ENCODE measurements around the gene TUBD1.
"Not testable (repeated sequence)": the region's sequence is repeated elsewhere in the genome, so short reads cannot be mapped to it uniquely, and the experiment has no call there.

The TUBD1 gene

DNA sequence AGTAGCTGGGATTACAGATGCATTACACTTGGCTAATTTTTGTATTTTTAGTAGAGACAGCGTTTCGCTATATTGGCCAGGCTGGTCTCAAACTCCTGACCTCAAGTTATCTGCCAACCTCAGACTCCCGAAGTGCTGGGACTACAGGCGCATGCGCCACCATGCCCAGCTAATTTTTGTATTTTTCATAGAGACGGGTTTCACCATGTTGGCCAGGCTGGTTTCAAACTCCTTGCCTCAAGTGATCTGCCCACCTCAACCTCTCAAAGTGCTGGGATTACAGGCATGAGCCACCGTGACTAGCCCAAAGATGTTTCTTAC, 39.9 kb downstream of the TUBD1 start:
- Histone ChIP-seq H3K9ac (ENCODE audit: low read depth, low read length) (peak overlapping the region; percentile 45), H3K4me1 (ENCODE audit: insufficient read depth, low read length) (peaks cover 22% of the 10 kb centered on the region)
- not testable (repeated sequence) for H3K4me3 ChIP-seq (ENCODE audit: low read length)

DNA sequence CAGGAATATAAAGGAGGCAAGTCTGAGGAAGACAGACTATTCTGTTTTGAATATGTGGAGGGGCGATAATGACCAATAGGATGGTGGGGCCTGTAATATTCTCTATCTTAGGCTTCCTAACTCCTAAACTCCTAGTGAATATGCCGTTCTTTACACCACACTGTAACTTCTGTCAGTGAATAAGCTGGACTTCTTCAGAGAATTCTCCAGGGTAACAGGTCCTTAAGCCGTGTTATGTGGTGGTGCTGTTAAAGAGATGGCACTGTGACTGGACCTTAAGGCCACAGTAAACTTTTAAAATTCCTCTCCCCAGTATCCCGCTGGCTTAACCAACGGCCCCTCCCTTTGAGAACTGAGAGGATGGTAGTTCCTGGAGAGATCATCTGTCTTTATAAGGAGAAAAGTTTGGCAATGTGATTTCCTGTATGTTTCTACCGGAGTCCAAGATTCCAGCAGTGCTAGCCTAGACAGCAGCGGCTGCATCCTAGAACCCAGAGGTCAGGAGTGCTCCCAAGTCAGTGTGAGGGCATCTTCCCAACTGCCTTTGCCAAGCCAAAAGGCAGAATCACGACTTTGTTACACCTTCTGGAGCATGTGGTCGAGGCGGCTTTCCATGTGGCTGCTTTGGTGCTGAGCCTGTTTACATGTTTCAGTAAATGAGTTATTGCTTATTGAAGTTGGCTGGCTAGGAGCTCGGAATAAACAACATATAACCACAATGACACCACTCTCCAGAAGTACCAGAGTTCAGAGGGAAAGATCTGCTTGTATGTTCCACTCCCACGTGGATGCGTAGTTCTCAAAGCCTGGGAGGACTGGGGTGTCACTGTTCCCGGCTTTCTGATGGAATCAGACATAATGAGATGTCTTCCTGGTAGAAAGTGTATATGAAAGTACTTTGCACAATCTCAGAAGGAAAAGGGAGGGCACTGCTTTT, 41.0 kb downstream of the TUBD1 start:
- H3K9ac ChIP-seq (ENCODE audit: low read depth, low read length): no peak overlapping the region

More for the DNA sequence above, 39.9 kb downstream of the TUBD1 start:
- peak overlapping the region; percentile 54 for H3K27ac ChIP-seq (ENCODE audit: low read length)
- H3K36me3 ChIP-seq (ENCODE audit: insufficient read depth, low read depth, low read length); H3K27me3 ChIP-seq (ENCODE audit: insufficient read depth, low read length); H3K9me3 ChIP-seq (ENCODE audit: insufficient read depth, low read depth, low read length): not testable (repeated sequence)

DNA sequence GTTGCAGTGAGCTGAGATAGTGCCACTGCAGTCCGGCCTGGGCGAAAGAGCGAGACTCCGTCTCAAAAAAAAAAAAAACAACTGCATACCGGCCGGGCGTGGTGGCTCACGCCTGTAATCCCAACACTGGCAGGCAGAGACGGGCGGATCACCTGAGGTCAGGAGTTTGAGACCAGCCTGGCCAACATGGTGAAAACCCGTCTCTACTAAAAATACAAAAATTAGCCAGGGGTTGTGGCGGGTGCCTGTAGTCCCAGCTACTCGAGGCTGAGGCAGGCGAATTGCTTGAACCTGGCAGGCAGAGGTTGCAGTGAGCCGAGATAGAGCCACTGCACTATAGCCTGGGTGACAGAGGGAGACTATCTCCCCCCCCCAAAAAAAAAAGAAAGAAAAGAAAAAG, 42.4 kb downstream of the TUBD1 start:
- H3K27me3 ChIP-seq (ENCODE audit: insufficient read depth, low read length); H3K9ac ChIP-seq (ENCODE audit: low read depth, low read length); H3K9me3 ChIP-seq (ENCODE audit: insufficient read depth, low read depth, low read length); H3K4me3 ChIP-seq (ENCODE audit: low read length); H3K27ac ChIP-seq (ENCODE audit: low read length); H3K36me3 ChIP-seq (ENCODE audit: insufficient read depth, low read depth, low read length): not testable (repeated sequence)
- peaks cover 31% of the 10 kb centered on the region for H3K4me1 ChIP-seq (ENCODE audit: insufficient read depth, low read length)

More for the DNA sequence above, 41.0 kb downstream of the TUBD1 start:
- Histone ChIP-seq H3K4me1 (ENCODE audit: insufficient read depth, low read length) (peaks cover 18% of the 10 kb centered on the region), H3K4me3 (ENCODE audit: low read length) (no peak overlapping the region), H3K36me3 (ENCODE audit: insufficient read depth, low read depth, low read length) (no peaks in the 10 kb centered on the region), H3K9me3 (ENCODE audit: insufficient read depth, low read depth, low read length) (no peaks in the 10 kb centered on the region), H3K27ac (ENCODE audit: low read length) (no peak overlapping the region), H3K27me3 (ENCODE audit: insufficient read depth, low read length) (no peaks in the 10 kb centered on the region)

DNA sequence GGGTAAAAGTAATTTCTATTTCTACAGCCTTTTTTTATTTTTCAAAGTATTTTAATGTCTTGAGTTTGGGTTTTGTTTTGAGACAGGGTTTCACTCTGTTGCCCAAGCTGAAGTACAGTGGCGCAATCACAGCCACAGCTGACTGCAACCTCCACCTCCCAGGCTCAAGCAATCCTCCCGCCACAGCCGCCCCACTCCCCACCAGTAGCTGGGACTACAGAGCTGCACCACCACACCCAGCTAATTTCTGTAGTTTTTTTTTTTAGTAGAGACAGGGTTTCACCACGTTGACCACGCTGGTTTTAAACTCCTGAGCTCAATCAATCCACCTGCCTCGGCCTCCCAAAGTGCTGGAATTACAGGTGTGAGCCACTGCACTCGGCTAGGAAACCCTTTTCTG, 44.0 kb downstream of the TUBD1 start:
- no peak overlapping the region for H3K9ac ChIP-seq (ENCODE audit: low read depth, low read length)
- no peak overlapping the region for H3K27ac ChIP-seq (ENCODE audit: low read length)
- H3K27me3 ChIP-seq (ENCODE audit: insufficient read depth, low read length): no peaks in the 10 kb centered on the region
- peaks cover 30% of the 10 kb centered on the region for H3K4me1 ChIP-seq (ENCODE audit: insufficient read depth, low read length)
- no peaks in the 10 kb centered on the region for H3K9me3 ChIP-seq (ENCODE audit: insufficient read depth, low read depth, low read length)
- H3K36me3 ChIP-seq (ENCODE audit: insufficient read depth, low read depth, low read length): no peaks in the 10 kb centered on the region
- H3K4me3 ChIP-seq (ENCODE audit: low read length): no peak overlapping the region

DNA sequence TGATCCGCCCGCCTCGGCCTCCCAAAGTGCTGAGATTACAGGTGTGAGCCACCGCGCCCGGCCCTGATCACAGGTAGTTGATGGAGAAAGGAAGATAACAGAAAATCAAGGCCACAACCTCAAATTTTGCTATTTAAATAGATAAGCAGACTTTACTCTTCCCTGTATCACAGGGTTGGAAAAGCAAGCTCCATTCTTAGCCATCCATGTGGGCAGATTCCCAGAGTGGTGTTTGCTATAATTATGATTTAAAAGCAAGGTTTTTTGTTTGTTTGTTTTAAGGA, 44.4 kb downstream of the TUBD1 start:
- peaks cover 25% of the 10 kb centered on the region for H3K4me1 ChIP-seq (ENCODE audit: insufficient read depth, low read length)
- H3K9me3 ChIP-seq (ENCODE audit: insufficient read depth, low read depth, low read length): no peaks in the 10 kb centered on the region
- no peaks in the 10 kb centered on the region for H3K27me3 ChIP-seq (ENCODE audit: insufficient read depth, low read length)
- no peak overlapping the region for H3K4me3 ChIP-seq (ENCODE audit: low read length)
- no peaks in the 10 kb centered on the region for H3K36me3 ChIP-seq (ENCODE audit: insufficient read depth, low read depth, low read length)
- H3K27ac ChIP-seq (ENCODE audit: low read length): no peak overlapping the region
- H3K9ac ChIP-seq (ENCODE audit: low read depth, low read length): no peak overlapping the region

DNA sequence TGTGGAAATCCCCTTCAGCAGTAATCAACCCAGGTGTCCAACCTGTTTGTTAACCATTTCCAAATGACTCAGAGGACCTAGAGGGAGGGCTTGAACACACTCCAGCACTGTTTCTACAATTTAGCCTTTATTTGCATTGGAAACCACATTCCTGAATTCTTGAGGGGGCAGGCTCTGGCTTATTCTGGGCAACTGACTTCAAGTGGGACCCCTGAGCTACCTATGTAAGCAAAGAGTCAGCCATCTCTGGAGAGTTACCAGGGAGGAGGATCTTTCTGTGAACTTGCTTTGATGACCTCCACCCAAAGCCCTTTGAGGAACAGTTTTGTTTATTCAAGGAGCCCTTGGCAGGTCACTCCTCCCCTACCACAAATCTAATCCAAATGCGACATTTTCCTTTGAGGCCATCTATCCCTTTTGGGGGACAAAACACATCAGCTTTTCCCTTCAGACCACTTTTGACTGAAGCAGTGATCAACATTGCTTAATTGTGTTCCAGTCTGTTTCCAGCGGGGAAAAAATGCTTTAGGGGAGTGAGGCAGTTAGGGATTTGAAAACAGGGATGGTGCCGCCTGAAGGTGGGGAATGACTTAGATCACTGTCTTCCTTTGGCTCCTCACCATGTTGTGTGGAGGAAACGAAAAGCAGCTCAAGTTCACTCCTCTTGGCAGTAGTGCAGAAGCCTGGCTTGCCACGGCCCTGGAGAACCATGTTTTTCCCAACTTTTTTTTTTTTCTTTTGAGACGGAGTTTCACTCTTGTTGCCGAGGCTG, 46.2 kb downstream of the TUBD1 start:
- Histone ChIP-seq H3K4me1 (ENCODE audit: insufficient read depth, low read length) (peaks cover 17% of the 10 kb centered on the region), H3K4me3 (ENCODE audit: low read length) (no peak overlapping the region), H3K9ac (ENCODE audit: low read depth, low read length) (no peak overlapping the region), H3K27me3 (ENCODE audit: insufficient read depth, low read length) (no peaks in the 10 kb centered on the region), H3K36me3 (ENCODE audit: insufficient read depth, low read depth, low read length) (peaks cover 7% of the 10 kb centered on the region; the same call in 1 of the 2 replicates), H3K27ac (ENCODE audit: low read length) (no peak overlapping the region), H3K9me3 (ENCODE audit: insufficient read depth, low read depth, low read length) (no peaks in the 10 kb centered on the region)

DNA sequence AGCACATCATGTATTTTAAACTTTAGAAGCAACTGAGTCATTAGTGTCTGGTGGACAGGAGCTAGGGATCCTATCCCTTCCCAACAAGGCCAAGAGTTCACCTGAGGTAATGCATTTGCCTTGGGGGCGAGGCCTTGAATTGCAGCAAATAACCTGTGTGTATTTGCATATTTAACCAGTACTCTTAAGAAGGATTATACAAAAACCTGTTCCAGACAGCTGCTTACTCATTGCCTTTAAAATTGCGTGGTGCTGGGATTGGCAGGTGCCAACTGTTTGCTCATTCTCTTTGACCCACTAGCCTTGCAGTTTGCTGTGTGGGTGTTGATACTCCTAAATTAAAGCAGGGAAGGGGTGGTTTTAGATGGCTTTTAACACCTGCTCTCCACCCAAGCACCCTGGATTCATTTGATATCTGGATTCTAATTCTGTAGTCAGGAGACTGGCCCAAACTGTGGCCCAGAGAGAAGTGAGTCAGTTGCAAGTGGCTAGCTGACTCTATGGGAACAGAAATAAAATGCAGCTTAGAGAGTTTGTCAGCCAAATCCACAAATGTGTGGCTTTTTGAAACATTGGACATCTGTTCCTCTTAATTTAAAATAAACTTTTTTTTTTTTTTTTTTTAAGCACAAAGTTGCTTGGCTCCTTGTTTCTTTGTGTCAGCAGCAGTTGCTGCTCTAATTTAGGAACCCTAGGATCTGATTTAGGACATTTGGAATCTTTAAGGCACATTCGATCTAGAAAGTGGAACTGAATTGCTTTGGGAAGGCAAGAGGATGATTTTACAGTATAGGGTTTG, 46.9 kb downstream of the TUBD1 start:
- Histone ChIP-seq H3K9ac (ENCODE audit: low read depth, low read length) (no peak overlapping the region), H3K4me1 (ENCODE audit: insufficient read depth, low read length) (peaks cover 19% of the 10 kb centered on the region; the same call in 1 of the 2 replicates), H3K27ac (ENCODE audit: low read length) (no peak overlapping the region), H3K9me3 (ENCODE audit: insufficient read depth, low read depth, low read length) (no peaks in the 10 kb centered on the region), H3K27me3 (ENCODE audit: insufficient read depth, low read length) (no peaks in the 10 kb centered on the region), H3K4me3 (ENCODE audit: low read length) (no peak overlapping the region), H3K36me3 (ENCODE audit: insufficient read depth, low read depth, low read length) (peaks cover 13% of the 10 kb centered on the region; the same call in 1 of the 2 replicates)

DNA sequence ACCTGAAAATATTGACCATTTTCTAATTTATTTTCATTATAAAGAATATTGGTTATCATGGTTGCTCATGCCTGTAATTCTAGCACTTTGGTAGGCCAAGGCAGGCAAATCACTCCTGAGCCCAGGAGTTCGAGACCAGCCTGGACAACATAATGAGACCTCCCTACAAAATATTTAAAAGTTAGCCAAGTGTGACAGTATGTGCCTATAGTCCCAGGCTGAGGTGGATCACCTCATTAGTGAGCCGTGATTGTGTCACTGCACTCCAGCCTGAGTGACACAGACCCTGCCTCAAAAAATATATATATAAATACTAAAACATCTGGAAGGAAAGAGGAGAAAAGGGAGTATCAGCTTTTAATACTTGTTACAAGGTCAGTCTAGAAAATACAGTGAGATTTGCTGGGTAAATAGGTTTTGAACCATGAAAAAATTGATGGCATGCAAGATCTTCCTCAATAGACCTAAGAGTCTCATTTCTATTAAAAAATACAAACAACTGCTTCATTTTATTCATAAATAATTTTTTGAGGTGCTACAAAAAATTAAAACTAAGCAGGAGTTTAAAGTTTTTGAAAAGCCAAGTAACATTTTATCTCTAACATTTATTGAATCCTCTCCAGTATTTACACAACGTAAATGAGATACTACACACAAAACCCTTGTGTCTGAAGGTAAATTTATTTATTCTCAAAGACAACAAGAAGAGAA, 47.7 kb downstream of the TUBD1 start:
- Histone ChIP-seq H3K27ac (ENCODE audit: low read length) (no peak overlapping the region), H3K27me3 (ENCODE audit: insufficient read depth, low read length) (no peaks in the 10 kb centered on the region), H3K4me3 (ENCODE audit: low read length) (no peak overlapping the region), H3K36me3 (ENCODE audit: insufficient read depth, low read depth, low read length) (peaks cover 19% of the 10 kb centered on the region), H3K9ac (ENCODE audit: low read depth, low read length) (no peak overlapping the region), H3K4me1 (ENCODE audit: insufficient read depth, low read length) (peaks cover 19% of the 10 kb centered on the region; the same call in 1 of the 2 replicates), H3K9me3 (ENCODE audit: insufficient read depth, low read depth, low read length) (no peaks in the 10 kb centered on the region)

DNA sequence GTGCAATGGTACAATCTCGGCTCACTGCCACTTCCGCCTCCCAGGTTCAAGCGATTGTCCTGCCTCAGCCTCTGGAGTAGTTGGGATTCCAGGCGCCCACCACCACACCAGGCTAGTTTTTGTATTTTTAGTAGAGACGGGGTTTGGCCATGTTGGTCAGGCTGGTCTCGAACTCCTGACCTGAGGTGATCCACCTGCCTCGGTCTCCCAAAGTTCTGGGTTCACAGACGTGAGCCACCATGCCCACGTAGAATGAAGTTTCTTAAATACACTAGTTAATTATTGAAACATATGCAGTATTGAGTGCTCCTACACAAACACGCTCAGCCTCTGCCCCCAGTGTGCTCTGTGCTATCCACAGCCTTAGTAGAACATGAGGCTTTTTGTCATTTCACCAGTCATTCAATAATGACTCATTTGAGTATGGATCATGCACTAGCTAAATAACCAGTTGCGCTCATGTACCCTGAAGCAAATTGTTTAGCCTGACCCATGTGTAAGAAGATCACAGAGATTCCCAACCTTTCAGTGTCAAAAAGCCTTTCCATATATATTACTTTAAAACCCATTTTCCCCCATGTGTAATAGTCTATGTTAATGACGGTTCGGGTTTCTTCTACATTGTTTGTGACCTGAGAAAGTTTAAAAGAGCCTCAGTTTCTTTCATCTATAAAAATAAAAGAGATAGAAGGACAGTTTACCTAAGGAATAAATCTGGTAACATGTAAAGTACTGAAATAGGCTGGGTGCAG, 49.7 kb downstream of the TUBD1 start:
- Histone ChIP-seq H3K36me3 (ENCODE audit: insufficient read depth, low read depth, low read length) (peaks cover 32% of the 10 kb centered on the region), H3K27ac (ENCODE audit: low read length) (no peak overlapping the region), H3K27me3 (ENCODE audit: insufficient read depth, low read length) (no peaks in the 10 kb centered on the region), H3K4me3 (ENCODE audit: low read length) (no peak overlapping the region), H3K4me1 (ENCODE audit: insufficient read depth, low read length) (peaks cover 19% of the 10 kb centered on the region; the same call in 1 of the 2 replicates), H3K9ac (ENCODE audit: low read depth, low read length) (no peak overlapping the region), H3K9me3 (ENCODE audit: insufficient read depth, low read depth, low read length) (no peaks in the 10 kb centered on the region)

DNA sequence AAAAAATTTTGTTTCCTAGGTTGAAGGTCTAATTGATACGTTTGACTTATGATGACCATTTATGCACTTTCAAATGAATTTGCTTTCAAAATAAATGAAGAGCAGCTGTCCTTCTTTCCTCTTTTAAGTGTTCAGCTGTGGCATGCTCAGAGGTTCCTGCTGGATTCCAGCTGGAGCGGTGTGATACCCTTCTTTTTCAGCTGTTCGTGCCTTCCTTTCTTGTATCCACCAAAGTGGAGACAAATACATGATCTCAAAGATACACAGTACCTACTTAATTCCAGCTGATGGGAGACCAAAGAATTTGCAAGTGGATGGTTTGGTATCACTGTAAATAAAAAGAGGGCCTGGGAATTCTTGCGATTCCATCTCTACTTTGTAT, 50.9 kb downstream of the TUBD1 start:
- H3K4me3 ChIP-seq (ENCODE audit: low read length): peak overlapping the region; percentile 91
- H3K9me3 ChIP-seq (ENCODE audit: insufficient read depth, low read depth, low read length); H3K9ac ChIP-seq (ENCODE audit: low read depth, low read length); H3K27me3 ChIP-seq (ENCODE audit: insufficient read depth, low read length); H3K27ac ChIP-seq (ENCODE audit: low read length): not testable (repeated sequence)
- peaks cover 22% of the 10 kb centered on the region; the same call in 1 of the 2 replicates for H3K4me1 ChIP-seq (ENCODE audit: insufficient read depth, low read length)
- H3K36me3 ChIP-seq (ENCODE audit: insufficient read depth, low read depth, low read length): peaks cover 32% of the 10 kb centered on the region

Data from iPS-20b (cell line).